Fibroblast of skin of scalp (primary cell): ENCODE data around the gene RBMS1.

Source experiments
- DNase-seq: peaks from one replicate; pipeline ENCODE4 v3.0.0-alpha.2; 2013

RBMS1 gene

GRCh38 chr2:160247296-160248035 is 246.1 kb downstream of the RBMS1 start:
- DNase-seq = no peak

DNA sequence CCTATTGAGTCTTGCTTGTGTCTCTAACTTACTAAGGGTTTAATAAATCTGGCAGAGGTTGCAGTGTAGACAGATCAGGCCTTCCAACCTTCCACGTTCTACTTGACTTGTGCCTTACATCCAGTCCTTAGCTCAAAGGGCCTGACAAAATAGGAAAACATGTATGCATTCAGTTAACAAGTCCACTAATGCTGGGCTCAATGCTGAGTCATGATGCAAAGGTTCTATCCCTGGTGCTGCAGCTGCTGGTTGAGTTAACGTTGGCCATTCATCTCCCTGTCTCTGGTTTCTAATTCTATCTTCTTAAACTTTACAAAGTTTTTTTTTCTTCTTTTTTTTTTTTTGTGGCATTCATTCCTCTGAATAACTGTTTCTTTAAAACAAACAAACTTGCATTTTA is 247.3 kb downstream of the RBMS1 start:
- DNase-seq = no peak

DNA sequence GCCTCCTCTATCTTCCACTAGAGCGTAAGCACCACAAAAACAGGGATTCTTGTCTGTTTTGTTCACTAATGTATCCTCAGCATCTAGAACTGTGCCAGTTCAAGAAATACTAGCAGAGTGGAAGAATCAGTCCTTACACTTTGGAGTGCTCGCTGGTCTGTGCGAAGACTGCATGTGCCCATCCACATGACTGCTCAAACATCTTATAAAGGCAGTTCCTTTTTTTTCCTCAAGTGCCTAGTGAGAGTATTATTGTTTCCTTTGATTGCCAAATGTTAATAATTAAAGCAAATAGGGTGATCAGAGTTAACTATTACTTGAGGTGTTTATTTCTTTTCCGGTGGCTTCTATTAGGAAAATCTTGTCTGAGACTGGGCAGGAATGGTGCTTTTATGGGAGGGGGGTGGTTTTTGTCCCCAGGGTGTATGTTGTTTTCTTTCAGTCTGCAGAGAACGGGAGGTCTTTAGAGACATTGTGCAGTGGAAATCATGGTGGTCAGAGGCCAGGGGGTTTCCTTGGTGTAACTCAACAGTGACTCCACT is 247.9 kb downstream of the RBMS1 start:
- DNase-seq = no peak

GRCh38 chr2:160242893-160243564 is 250.6 kb downstream of the RBMS1 start:
- no peak for DNase-seq

DNA sequence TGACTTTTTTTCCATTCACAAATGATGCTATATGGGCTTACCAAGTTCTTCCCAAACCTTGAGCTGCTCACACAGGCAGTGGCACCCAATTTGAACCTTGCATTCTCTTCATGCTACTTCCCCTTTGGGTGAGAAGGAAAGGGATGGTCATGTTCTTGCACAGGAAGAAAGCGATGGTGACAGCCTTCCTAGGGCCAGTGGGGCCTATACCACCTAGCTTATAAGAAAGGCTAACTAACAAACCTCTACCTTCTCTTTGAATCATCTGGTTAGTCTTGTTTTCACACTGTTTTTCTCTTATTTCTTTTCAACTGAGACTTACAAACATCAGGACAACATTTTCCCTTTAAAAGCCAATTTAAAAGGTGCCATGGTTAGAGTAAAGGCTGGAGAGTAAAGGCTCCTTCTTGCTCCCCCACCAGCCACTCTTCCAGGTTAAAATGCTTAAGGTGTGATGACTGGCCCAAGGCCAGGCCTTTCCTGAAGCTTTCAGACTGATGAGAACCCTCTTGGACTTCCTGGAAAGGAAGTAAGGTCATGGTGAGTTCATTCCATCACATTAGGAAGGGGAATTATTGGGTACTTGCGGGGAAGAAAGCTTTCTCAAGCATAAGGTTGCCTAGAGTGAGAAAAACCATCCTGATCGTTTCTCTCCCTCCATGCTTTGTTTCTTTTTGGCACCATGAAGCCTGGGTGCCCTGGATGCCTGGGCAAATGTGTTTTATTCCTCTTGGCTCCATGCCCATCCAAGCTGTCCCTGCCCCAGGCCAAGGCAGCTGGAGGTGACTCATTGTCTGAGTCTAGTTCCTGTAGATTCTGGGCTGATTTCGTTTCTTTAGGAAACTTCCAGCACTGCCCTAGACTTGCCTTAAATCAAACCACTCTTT is 252.1 kb downstream of the RBMS1 start:
- peak; percentile 85 for DNase-seq

DNA sequence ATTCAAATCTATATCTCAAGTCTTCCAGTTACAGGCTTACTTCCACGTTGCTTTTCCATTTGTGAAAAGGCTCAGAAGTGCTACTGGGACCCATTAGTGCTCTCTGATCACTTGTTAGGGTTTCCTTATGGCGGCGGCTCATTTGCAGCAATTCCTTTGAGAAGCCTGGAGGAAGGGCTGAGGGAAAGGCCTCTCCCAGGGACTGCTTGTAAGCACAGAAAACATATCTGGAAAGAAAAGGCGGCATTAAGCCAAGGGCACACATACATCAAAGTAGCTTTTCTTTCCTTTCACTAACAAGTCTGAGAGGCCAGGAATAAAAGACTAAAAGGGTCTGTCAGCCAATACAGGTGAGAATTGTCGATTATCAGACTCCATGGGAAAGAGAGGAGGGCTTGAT is 254.2 kb downstream of the RBMS1 start:
- DNase-seq = no peak

GRCh38 chr2:160238392-160238791 is 255.2 kb downstream of the RBMS1 start:
- no peak for DNase-seq

GRCh38 chr2:160232905-160233475 is 260.6 kb downstream of the RBMS1 start:
- no peak for DNase-seq

DNA sequence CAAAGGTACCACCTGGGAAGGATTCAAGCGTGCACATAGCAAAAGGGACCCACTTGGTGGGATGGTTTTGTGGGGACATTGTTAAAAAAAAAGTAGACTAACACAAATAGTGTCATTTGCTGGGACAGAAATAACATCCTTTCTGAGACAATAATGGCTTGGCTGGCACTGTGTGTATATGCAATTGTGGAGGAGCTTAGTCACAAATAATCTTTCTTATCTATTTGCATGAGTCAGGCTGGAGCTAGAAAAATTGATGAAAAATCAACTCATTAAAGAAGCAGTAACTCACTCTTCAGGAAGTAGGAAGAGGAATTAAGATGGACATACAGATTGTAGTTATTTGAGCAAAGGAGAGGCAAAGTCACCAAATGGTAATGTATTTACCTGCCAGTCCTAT is 264.0 kb downstream of the RBMS1 start:
- peak; percentile 29 for DNase-seq

DNA sequence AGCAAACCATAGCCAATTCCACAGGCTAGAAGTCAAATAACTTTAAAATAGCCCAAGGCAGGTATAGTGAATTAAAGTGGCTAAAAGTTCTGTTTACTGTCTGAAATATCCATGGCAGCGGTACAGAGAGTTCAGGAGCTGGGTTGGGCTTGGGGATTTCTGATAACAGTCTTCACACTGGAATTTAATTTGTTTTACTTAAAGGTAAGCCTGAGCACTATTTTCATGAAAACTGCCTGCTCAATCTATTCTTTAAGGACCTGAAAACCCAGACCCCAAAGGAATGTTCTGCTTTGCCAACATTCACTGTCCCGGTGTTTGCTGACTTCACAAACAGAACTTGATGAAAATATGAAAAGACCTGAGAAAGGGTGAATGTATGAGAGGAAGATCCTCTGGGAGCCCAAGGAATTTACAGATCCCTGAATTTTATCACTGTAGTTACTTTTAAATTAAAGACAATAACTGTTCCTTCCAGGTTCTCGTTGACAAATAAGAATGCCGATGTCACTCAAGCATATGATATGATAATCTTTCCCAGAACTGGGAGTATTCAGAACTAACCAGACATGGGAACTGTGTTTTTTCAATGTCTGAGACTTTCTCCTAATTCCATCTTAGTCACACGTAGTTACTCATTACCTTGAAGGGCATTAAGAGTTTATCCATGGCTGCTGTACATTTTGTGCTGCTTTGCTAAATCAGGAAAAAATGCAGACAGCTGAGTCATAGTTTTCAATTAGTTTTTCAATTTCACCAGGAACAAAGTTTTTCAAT is 265.3 kb downstream of the RBMS1 start:
- DNase-seq = peak; percentile 86

DNA sequence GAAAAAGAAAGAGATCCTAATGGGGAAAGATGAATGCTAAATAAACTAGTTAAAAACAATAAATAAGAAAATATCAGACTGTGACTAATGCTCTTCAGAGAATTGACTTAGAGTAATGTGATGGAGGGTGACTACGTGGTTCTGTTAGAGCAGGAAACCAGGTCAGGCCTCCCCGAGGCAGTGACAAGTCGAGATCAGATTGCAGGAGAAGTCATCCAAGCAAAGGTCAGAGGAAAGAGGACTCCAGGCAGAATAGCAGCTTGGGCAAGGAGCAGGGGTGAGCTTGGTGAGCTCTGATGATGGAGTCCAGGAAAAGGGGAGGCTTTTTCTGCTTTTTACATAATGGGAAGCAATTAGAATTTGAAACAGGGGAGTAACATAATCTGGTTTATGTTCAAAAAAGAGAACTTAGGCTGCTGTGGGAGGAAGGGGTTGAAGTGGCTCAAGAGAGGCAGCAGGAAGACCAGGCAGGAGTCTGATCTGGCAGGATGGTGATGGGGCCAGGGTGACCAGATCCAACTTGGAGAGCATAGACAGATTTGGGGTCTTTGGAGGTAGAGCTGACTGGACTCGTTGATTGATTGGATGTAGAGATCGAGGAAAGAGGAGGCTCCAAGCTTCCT is 266.2 kb downstream of the RBMS1 start:
- peak; percentile 42 for DNase-seq

- DNase-seq = no peak
Observed at GRCh38 chr2:160226367-160226766, 267.2 kb downstream of the RBMS1 start.

- no peak for DNase-seq
Observed at GRCh38 chr2:160225722-160226121, 267.9 kb downstream of the RBMS1 start.

GRCh38 chr2:160224507-160224906 is 269.1 kb downstream of the RBMS1 start:
- DNase-seq = no peak

GRCh38 chr2:160224060-160224459 is 269.5 kb downstream of the RBMS1 start:
- peak; percentile 96 for DNase-seq

GRCh38 chr2:160223560-160223959 is 270.0 kb downstream of the RBMS1 start:
- DNase-seq = no peak

- DNase-seq = no peak
Observed at GRCh38 chr2:160222546-160223283, 270.9 kb downstream of the RBMS1 start.
